ENCODE data around the gene ACOX1. TPM values are rescaled to one million over a fixed set of nuclear protein-coding genes. Genes with fewer than 3 reads are reported as not detected.

ACOX1 gene
- total RNA-seq, 4 donors from 2014 or later, result 97.3 to 165 (median 103) TPM

- no peak for TF ChIP-seq CTCF (IDR thresholded peaks at IDR 0.05; ENCODE audit: low read depth)
Observed at GRCh38 chr17:75925103-75925502, 53.9 kb downstream of the ACOX1 start.

GRCh38 chr17:75922963-75923874 lies 55.7 kb downstream of the ACOX1 start:
- TF ChIP-seq CTCF (IDR thresholded peaks at IDR 0.05; ENCODE audit: low read depth), result no peak

- TF ChIP-seq CTCF (IDR thresholded peaks at IDR 0.05; ENCODE audit: low read depth), result no peak
Observed at GRCh38 chr17:75922173-75922961, 56.6 kb downstream of the ACOX1 start.

GRCh38 chr17:75921596-75921995 lies 57.4 kb downstream of the ACOX1 start:
- no peak for TF ChIP-seq CTCF (IDR thresholded peaks at IDR 0.05; ENCODE audit: low read depth)

GRCh38 chr17:75920045-75920560 lies 58.9 kb downstream of the ACOX1 start:
- no peak for TF ChIP-seq CTCF (IDR thresholded peaks at IDR 0.05; ENCODE audit: low read depth)

GRCh38 chr17:75919611-75920010 lies 59.4 kb downstream of the ACOX1 start:
- TF ChIP-seq CTCF (IDR thresholded peaks at IDR 0.05; ENCODE audit: low read depth), result no peak

- no peak for TF ChIP-seq CTCF (IDR thresholded peaks at IDR 0.05; ENCODE audit: low read depth)
Observed at GRCh38 chr17:75917917-75918445, 61.0 kb downstream of the ACOX1 start.

Data from subcutaneous adipose tissue (tissue), 4 donors.